Endometrial microvascular endothelial cells (primary cell): ENCODE results near the gene NFAT5. TPM values are rescaled to one million over a fixed set of nuclear protein-coding genes. Genes with fewer than 3 reads are reported as not detected.

Experiments used
- in situ Hi-C: cut with HindIII; loops from 2 replicates; pipeline ENCODE4 v1.10.0; 2017; ENCODE audit warnings: low sequenced_read_pairs, low pct_unique_long_range_greater_than_20kb; ENCODE audit errors: inconsistent ontology term
- total RNA-seq: library from RNA; depleted of rRNA; stranded (reverse); fragments of >200 nt; gene quantifications from one replicate; pipeline ENCODE4 v1.2.3, GENCODE V29; 2015; ENCODE audit errors: inconsistent ontology term

The NFAT5 gene
- total RNA-seq, 1 donor from 2014 or later: 17.7 TPM

DNA sequence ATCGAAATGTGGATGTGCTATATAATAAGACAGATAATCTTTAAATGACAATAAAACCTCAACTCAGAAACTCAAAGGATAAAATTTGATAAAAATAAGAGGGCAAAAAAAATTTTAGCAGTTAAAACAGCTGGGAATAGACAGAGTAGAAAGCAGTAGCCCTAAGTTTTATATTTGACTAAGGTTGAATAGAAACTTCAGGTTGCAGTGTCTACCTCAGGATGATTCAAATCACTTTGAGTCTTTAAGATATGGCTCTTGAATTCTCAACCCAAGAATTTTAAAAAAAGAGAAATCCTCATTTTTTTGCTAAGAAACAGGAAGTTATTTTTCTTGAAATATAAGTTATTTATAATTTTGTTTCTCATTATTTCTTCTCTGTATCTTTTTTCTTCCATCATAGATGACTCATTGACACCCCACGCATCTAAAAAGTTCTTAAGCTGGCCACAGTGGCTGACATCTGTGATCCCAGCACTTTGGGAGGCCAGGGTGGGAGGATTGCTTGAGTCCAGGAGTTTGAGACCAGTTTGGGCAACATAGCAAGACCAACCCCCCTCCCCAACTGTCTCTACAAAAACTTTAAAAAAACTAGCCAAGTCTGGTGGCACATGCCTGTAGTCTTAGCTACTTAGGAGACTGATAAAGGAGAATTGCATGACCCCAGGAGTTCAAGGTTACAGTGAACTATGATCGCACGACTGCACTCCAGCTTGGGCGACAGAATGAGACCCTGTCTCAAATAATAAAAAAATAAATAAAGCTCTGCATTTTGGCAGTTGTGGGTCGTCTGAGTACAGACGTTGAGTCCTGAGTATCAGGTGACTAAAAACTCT, 23.9 kb downstream of the NFAT5 start:
- in situ Hi-C loops: no loop called here

DNA sequence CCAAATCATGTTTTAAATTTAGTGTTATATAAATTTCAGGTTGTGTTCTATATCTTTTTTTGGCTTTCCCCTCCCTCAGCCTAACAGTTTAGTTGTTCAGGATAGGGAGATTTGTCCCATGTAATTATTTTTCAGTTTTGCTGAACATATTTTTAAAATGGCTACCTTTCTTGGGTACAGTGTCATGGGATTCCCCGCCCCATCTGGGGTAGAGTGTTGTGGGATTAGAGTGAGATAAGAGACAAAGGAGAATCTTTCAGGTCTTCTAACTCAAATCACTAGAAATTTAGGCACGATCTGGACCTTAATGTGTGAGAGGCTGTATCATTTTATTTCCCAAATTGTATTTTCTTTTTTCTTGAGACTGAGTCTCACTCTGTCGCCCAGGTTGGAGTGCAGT, 24.8 kb downstream of the NFAT5 start:
- in situ Hi-C loops: no loop called here

DNA sequence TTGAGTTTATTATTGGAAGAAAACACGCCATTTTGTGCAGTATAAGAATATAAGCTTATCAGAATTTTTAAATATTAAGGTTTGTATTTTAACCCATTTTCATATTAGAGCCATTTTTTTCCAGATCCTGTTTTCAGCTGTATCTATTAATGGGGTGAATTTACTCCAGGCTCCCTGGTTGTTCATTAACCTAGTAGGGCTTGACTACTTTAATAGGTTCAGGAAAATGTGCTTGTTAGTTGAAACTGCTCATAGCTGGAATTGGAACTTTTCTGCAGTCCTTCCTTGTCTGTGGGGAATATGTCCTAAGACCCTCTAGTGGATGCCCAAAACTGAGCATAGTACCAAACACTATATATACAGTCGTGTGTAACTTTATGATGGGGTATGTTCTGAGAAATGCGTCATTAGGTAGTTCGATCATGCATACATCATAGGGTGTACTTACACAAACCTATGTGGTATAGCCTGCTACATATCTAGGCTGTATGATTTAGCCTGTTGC, 28.0 kb downstream of the NFAT5 start:
- in situ Hi-C loops: no loop called here

DNA sequence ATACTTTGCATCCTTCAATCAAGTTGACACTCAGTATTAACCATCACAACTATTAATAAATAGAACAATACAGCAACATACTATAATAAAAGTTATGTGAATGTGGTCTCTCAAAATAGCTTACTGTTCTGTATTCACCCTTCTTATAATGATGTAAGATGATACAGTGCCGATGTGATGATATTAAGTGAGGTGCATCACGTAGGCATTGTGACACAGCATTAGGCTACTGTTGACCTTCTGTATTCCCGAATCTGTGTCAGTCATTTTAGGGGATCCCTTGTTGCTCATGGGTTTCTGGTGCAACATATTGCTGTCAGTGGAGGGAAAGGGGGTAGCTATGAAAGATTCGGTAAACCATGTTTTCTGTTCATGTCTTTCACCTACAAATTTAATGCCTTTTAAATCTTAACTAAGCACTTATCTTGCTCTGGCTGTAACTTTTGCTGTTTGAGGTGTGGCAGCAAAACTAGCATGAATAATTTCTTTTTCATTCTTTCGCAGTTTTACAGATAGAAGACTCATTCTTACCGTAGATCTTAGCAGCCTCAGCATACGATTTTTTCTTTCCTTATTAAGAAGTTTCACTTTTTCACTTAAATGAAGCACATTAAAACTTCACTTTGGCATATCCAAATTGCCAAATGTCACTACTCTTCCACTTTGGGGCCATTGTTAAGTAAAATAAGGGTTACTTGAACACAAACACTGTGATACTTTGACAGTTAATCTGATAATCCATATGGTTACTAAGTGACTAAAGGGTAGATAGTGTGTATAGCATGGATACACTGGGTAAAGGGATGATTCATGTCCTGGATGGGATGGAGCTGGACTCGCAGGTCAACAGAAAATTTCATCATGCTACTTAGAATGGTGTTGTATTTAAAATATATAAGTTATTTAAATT, 29.6 kb downstream of the NFAT5 start:
- in situ Hi-C loops: no loop called here

DNA sequence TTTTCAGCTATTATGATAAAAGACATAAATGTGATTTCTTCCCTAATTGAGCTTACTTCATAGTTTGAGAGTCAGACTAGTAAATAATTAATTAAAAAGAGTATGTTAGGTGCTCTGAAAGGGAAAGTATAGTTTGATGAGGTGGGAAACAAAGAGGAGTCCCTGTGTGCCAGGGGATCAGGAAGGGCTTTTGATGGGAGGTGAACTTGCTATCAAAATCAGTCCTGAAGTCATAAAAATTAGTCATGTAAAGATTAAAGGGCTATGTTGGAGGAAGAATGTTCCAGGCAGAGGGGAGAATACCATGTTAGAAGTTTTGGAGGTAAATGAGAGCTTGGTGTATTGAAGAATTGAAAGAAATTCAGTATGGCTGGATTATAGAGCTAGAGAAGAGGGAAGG, 31.0 kb downstream of the NFAT5 start:
- in situ Hi-C loops: no loop called here

DNA sequence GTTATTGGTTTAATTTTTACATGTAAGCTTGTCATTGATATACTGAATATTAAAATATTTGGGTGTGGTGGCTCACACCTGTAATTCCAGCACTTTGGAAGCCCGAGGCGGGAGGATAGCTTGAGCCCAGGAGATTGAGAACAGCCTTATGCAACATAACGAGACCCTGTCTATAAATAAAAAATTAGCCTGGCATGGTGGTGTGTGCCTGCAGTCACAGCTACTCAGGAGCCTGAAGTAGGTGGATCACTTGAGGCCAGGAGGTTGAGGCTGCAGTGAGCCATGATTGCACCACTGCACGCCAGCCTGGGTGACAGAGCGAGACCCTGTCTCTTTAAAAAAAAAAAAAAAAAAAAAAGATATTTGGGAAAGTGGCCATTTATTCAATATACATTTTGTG, 32.3 kb downstream of the NFAT5 start:
- in situ Hi-C loops: no loop called here

DNA sequence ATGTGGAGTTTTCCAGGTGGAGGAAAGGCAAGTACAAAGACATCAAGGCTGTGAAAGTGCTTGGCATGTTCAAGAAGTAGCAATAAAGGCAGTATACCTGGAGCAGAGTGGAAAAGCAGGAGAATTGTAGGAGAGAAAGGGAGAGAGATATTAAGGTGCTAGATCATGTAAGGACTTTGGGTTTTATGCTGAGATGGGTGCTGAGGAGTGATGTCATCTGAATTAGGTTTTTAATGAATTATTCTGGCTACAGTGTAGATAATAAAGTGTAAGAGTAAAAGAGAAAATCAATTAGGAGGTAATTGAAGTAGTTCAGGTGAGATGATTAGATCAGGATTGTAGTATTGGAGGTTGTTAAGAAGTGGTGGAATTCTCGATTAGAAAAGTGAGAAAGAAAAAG, 34.0 kb downstream of the NFAT5 start:
- in situ Hi-C loops: no loop called here

DNA sequence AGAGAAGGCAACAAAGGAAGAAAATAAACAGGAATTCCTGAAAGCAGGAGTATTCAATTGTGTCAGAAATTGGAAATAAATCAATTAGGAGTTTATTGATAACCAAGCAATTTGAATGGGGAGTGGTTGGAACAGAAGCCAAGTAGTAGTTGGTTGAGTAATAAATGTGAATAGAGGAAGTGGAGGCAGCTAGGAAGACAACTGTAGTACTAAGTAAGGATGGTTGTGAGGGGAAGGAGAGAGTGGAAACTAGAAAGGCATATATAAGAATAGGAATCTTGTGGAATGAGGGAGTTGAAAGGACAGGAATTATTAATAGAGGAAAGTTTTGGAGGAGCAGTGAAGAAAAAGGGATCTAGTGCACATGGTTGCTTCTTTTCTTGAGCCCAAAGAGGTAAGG, 34.4 kb downstream of the NFAT5 start:
- in situ Hi-C loops: no loop called here

DNA sequence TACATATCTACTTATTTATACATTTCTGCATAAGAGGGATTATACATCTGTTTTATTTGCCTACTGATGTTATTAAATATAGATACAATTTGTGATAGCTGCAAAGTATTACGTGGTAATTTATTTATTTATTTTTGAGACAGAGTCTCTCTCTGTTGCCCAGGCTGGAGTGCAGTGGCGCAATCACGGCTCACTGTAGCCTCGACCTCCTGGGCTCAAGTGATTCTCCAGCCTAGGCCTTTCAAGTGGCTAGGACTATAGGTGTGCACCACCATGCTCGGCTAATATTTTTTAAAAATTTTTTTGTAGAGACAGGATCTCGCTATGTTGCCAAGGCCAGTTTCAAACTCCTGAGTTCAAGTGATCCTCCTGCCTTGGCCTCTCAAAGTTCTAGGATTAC, 35.5 kb downstream of the NFAT5 start:
- in situ Hi-C loops: no loop called here

DNA sequence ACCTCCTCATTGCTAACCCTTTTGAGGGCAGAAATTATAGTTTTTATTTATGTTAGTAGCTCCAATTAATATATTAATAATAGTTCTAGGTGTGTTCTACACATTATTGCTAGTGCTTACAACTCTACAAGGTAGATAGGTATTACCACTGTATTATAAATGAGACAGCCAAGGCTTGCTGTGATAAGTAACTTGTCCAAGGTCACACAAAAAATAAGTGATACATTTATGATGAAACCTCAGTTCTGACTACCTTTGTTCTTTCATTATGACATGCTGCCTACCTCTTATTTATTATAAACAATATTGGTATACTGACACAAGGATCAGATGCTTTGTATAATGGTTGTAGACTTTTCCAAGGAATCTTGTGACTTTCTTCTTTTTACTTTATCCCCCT, 41.2 kb downstream of the NFAT5 start:
- in situ Hi-C loops: no loop called here

DNA sequence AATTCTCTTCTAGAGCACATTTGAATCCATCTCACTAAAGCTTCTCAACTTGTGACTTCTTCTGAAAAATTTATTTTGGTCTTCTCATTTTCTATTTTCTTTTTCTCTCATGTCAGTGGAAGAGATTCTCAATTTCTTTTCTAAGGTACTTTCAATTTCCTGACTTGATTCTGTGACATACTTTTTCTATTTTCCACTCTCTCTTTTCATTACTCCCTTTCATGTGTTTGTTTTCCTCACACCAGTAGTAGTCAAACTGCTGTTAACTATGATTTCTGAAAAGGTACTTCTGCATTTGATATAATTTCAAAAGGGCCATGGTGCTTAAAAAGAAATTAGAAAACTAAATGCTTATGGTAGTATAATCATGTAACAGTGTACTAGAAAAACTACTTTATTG, 41.9 kb downstream of the NFAT5 start:
- in situ Hi-C loops: no loop called here

DNA sequence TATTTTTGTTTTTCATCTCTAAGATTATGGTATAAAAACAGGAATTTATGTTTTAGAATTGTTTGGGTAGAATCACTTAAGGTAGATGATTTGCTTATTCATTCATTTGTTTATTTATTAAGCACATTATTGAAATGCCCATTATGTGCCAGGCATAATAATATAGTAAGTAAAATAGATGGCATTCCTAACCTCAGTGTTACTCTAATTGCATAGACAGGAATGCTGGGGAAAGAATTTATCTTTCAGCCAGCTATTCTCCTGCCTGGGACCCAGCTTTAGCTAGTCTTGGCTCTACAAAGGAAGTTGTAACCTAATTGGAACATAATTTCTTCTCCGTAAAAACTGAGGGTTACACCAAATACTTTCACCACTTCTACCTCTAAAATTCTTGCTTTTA, 44.6 kb downstream of the NFAT5 start:
- in situ Hi-C loops: no loop called here

DNA sequence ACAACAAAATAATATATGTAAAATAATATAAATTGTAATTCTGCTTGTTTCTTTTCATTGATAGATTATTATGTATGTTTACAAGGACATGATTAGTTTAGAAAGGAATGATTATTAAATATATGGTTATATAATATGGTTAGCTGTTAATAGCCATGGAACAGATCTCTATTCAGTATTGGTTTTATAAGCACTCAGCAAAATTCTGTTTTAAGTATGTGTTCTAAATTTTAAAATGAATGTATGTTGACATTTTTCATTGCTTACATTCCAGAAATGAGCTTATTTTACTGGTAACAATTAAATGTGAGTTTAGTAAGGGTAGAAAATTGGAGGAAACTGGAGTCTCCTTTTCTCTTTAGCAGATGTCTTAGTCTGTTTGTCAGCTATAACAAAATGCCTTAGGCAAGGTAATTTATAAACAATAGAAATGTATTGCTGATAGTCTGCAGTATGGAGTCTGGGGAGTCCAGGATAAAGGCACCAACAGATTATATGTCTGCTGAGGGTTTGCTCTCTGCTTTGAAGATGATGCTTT, 45.4 kb downstream of the NFAT5 start:
- in situ Hi-C loops: no loop called here

DNA sequence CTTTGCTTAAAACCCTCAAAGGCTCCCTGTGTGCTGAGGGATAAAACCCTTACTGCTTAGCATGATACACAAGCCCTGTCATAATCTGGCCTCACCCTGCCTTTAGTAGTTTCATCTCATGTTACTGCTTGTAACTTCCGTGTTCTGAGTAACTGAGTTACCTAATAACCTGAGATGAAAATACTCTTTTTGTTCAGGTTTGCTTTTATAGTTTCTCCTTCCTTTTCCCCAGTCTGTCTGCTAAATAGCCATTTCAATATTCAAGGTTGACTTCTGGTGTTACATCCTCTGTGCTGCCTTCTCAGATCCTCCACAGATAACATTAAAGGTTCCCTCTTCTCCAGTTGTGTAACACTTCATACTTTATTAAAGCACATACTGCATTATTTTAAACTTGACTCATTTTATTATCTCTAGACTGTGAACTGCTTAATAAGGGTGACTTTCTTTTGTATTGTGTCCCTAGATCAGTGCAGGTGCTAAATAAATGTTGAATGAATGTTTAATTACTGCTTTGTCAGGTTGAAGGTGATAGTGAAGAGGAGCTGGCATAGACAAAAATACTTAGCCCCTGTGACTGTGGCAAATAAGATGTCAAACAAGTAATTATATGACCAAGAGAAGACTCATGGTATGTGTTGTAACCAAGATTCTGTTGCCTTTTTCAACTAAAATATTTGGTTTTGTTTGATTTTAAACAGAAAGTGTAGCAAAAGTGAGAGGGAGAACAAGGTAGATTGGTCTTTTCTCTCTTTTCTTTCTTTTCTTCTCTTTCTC, 47.8 kb downstream of the NFAT5 start:
- in situ Hi-C loops: no loop called here

DNA sequence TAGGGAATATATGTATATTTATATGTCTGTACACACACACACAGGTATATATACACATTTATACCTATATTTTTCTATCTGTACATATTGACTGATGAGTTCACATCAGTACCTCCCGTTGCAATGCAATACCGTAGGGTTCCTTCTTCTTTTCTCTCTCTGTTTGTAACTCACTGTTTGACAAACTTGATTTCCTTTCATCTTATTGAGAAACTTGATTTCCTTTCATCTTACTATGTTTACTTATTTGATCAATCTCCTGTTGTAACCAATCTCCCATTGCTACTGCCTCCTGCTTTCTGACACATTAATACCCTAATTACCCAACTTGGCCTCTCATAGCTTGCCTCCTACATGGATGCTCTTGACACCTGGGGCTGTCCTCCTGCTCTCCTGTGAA, 49.8 kb downstream of the NFAT5 start:
- in situ Hi-C loops: no loop called here

DNA sequence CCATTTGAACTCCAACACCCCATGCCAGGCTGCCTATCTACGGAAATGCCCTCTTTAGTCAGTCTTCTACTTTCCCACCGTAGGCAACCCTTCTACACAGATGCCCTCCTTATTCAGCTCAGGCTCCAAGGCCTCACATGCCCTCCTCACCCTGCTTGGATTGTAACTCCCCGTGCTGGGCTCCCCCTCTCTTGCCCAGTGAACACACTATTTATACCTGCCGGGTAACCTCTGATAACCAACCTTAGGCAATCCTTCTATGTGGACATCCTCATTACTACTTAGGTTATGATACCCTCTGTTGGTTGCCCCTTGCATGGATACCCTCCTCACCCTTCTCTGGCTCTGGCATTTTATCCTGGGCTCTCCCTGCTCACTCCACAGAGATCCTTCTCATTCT, 50.3 kb downstream of the NFAT5 start:
- in situ Hi-C loops: no loop called here

DNA sequence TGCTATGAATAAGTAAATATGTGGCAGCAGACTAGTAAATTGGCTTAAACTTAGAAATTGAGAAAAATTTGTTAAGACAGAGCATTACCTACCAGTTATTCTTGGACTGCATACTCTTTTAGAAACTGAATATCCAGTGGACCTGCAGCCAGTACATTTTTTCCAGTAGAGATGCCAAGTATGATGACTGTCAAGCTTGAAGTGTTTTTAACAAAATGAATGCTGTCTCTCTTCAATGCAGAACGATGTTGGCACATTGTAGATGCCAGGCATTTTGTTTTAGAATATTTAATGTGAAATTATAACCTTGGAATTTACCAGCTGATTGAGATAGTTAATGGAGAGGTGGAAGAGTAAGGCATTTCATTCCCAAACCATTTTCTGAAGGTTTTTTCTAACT, 52.5 kb downstream of the NFAT5 start:
- in situ Hi-C loops: no loop called here

DNA sequence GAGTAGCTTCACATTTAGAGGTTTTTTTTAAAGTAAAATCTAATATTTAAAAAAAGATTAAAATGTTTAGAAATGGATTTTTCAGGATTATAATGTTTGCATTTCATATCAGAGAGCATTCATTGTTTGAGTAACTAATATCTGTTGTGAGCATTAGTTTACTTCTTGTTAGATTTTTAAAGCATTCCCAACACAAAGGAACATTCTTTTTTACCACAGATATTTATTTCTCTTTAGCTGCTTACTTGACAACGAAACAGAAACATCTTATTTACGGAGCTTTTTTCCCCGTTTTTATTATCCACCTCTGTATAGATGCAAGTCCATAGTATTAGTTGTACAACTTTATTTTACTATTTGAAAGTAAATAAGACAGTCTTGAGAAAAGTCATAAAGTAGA, 53.0 kb downstream of the NFAT5 start:
- in situ Hi-C loops: no loop called here

DNA sequence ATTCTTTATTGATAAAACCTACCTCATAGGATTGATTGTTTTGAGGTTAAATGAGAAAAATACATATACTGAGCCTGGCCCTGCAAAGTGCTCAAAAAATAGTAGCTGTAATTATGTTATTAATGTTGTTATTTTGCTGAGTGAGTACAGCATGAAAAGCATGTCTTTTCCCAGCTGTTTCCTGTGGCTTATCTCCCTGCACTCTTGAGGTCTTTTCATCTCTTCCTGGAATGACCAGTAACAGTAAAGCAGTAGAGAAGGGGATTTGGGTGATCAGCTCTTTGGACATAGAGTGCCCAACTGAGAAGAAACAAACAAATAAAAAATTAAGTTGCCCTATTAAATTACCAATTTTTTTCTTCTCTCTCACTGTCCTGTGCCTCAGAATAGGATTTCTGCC, 53.7 kb downstream of the NFAT5 start:
- in situ Hi-C loops: no loop called here
